Measurements from ENCODE around the gene RAC2. TPM values are rescaled to one million over a fixed set of nuclear protein-coding genes. Genes with fewer than 3 reads are reported as not detected.

Gene RAC2
- total RNA-seq, 2 donors from 2014 or later = 620 to 681 TPM

DNA sequence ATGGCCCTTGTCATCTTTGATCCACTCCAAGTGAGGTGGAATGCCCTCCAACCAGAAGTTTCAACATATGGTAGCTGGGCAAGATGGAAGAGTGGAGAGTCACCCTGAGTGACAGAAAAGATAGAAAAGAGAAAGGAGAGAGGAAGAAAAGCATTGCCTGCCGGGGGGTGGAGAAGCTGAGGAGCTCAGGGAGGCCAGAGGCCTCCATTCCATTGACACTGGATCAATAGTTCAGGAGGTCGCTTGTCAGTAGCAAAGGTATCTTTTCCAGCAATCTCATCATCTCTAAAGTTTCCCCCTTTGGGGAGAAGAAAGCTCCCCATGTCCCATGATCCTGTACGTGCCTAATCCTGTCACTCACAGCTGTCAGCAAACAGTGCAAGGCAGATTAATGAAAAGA lies 49.3 kb downstream of the RAC2 start:
- Mint-ChIP-seq H3K27ac (peak overlapping the region; percentile 67), H3K9me3 (no peaks in the 10 kb centered on the region), H3K4me1 (ENCODE audit: low read depth) (peaks cover 56% of the 10 kb centered on the region), H3K36me3 (ENCODE audit: insufficient read depth in 2 of 2) (peaks cover 0 to 14% of the 10 kb centered on the region in 2 donors), H3K27me3 (ENCODE audit: low read depth) (no peaks in the 10 kb centered on the region), H3K4me3 (peak overlapping the region in 1 of 2 donors; percentile 11)
- ATAC-seq (replicated peaks in 1 of 2) = no peak
- DNase-seq = no peak

DNA sequence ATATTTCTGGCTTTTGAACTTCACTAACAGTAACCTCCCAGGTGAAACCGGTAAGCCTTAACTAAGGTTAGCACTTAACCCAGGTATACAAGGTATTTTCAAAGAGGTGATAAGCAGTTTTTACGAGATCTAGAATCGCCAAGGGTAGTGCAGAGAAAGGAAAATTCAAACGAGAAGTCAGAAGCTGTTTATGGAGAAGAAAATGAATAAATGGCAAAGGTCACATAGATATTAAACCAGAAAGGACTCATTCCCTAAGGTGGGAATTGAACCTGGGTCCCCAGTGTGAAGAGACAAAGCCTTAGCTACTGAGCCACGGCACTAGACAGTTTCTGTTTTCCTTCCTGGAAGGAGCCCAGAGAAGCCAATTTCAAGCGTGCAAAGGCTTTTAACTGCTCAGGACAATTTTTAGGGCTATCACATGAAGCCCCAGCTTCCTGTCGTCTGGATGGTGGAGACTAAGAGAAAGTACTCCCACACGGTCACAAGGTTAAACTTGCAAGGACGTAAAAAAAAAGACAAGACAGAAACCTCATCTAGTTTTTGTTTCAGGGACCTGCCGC lies 50.4 kb downstream of the RAC2 start:
- Mint-ChIP-seq H3K9me3 (no peaks in the 10 kb centered on the region), H3K4me3 (peak overlapping the region; percentile 54 to 64), H3K4me1 (ENCODE audit: low read depth) (peaks cover 58% of the 10 kb centered on the region), H3K27me3 (ENCODE audit: low read depth) (no peaks in the 10 kb centered on the region), H3K27ac (peak overlapping the region; percentile 67), H3K36me3 (ENCODE audit: insufficient read depth in 2 of 2) (peaks cover 2 to 14% of the 10 kb centered on the region in 2 donors)
- ATAC-seq (replicated peaks in 1 of 2) (peak; percentile 12 to 17), DNase-seq (peak; percentile 20 to 25)

DNA sequence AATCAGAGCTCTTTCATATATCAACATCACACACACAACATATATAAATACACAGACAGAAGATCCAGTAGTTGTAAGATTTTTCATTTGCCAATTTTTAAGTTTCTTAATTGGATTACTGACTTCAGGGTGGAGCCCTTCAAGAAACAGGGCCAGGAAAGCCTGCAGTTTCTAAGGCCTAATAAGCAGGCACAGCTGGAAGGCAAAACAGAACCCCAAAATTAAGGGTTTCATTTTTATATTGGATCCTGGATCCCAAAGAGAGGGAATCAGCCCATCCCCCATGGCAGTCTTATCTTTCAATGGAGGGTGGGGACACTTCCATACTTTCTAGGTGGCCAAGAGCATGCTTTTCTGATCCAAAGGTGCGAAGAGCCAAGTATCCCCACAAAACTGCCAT lies 51.3 kb downstream of the RAC2 start:
- Mint-ChIP-seq H3K4me3 (no peak overlapping the region), H3K9me3 (no peaks in the 10 kb centered on the region), H3K27me3 (ENCODE audit: low read depth) (no peaks in the 10 kb centered on the region), H3K36me3 (ENCODE audit: insufficient read depth in 2 of 2) (peaks cover 2 to 12% of the 10 kb centered on the region in 2 donors), H3K4me1 (ENCODE audit: low read depth) (peaks cover 59% of the 10 kb centered on the region), H3K27ac (peak overlapping the region; percentile 50)
- ATAC-seq (replicated peaks in 1 of 2) = no peak
- DNase-seq = no peak

DNA sequence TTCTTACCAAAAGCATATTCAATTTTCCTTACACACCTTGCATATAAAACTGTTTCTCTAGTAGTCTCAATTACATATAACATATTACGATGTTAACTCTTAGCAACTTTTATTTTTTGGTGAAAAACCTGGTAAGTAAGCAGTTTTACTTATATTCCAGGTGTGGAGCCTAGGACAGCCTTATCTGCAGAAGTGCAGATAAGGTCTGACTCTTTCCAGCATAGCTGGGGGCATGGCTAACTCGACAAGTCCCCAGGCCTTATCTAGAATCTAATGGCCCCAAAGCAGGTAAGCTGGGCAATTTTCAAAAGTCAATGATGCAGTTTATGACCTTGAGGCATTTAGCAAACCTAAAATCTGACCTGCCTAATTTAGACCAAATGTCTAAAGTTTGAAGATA lies 51.9 kb downstream of the RAC2 start:
- H3K27ac Mint-ChIP-seq = no peak overlapping the region
- no peak for ATAC-seq (replicated peaks in 1 of 2)
- H3K9me3 Mint-ChIP-seq = no peaks in the 10 kb centered on the region
- H3K27me3 Mint-ChIP-seq (ENCODE audit: low read depth) = no peaks in the 10 kb centered on the region
- no peak for DNase-seq
- peaks cover 59% of the 10 kb centered on the region for H3K4me1 Mint-ChIP-seq (ENCODE audit: low read depth)
- no peak overlapping the region for H3K4me3 Mint-ChIP-seq
- peaks cover 2 to 12% of the 10 kb centered on the region in 2 donors for H3K36me3 Mint-ChIP-seq (ENCODE audit: insufficient read depth in 2 of 2)

DNA sequence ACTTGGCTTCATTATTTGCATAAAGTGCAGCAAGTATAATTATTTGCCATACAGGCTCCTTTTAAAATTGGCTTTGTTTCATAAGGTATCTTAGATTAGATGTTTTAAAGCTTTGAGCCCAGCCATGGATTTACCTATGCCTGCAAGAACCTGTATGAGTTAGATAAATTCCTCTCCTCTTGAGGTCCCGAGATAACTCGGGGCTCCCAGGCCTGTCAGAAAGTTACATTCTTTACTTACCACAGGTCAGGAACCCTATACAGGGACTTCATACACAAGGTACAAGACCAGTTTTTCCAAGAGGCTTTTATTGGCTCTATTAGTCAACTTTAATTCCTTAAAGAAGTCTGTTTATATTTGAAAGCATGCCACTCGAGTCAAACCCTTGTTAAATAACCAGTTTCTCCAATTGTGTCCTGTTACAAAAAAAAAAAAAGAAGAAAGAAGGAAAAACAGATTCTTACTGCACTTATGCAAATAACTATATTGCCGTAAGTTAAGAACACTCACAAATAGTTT lies 53.7 kb downstream of the RAC2 start:
- peaks cover 2 to 12% of the 10 kb centered on the region in 2 donors for H3K36me3 Mint-ChIP-seq (ENCODE audit: insufficient read depth in 2 of 2)
- peaks cover 61% of the 10 kb centered on the region for H3K4me1 Mint-ChIP-seq (ENCODE audit: low read depth)
- DNase-seq (no peak), ATAC-seq (replicated peaks in 1 of 2) (no peak)
- H3K9me3 Mint-ChIP-seq = no peaks in the 10 kb centered on the region
- H3K27me3 Mint-ChIP-seq (ENCODE audit: low read depth) = no peaks in the 10 kb centered on the region
- no peak overlapping the region for H3K27ac Mint-ChIP-seq
- H3K4me3 Mint-ChIP-seq = no peak overlapping the region

DNA sequence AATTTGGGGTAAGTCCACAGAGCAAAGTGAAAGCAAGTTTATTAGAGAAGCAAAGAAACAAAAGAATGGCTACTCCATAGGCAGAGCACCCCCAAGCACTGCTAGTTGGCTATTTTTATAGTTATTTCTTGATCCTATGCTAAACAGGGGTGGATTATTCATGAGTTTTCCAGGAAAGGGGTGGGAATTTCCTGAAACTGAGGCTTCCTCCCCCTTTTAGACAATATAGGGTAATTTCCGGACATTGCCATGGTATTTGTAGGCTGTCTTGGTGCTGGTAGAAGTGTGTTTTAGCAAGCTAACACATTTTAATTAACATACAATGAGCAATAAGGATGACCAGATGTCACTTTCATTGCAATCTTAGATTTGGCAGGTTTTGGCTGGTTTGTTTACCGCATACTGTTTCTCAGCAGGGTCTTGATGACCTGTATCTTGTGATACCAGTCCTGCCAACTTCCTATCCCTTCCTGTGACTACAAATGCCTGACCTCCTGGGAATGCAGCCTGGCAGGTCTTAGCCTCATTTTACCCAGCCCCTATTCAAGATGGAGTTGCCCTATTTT lies 55.1 kb downstream of the RAC2 start:
- Mint-ChIP-seq H3K27me3 (ENCODE audit: low read depth) (no peaks in the 10 kb centered on the region), H3K9me3 (no peaks in the 10 kb centered on the region), H3K36me3 (ENCODE audit: insufficient read depth in 2 of 2) (peaks cover 2 to 8% of the 10 kb centered on the region in 2 donors), H3K4me1 (ENCODE audit: low read depth) (peaks cover 51% of the 10 kb centered on the region), H3K4me3 (no peak overlapping the region), H3K27ac (peak overlapping the region; percentile 70)
- ATAC-seq (replicated peaks in 1 of 2) (no peak), DNase-seq (no peak)

DNA sequence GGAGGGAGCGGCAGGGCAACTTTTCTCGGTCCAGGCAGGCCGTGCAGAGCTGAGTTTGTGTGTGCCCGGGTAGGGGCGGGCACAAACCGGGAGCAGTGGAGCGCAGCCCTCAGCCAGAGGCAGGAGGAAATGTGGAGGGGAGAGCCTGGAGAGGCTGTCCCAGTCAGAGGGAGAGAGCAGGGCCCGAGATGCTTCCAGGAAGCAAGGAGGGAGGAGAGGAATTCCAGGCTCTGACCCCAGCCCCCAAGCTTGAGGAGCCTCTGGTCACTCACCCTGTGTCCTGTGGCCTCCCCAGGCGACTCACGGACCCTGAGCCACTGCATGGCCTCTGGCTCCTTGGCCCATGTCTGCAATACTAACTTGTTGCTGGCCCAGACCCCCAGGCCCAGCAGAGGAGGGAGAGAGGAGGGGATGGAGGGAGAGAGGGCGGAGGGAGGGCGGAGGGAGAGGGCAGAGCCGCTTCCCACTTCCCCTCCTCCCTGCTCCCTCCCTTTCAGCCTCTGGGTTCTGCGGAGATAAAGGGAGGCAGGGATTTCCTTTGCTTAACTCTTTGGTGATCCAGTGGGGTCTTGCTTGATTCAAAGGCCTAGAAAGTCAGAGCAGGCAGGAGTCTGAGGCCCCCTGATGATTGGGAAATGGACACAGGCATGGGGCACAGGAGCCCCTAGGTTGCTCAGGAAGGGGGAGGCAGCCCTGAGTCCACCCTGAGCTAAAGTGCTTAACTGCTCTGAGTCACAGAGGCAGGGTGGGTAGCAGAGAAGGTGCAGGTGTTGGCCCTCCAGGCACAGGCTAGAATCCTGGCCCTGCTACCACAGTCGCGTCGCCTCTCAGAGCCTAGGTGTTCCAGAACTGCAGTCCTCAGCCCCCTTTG lies 55.9 kb downstream of the RAC2 start, which contains the start of gene C1QTNF6:
Gene C1QTNF6, minus strand, starts transcription at position 357 of the 871 bp plus-strand sequence. Its CDS starts 34 bp downstream, at position 323.
- peaks cover 50% of the 10 kb centered on the region for H3K4me1 Mint-ChIP-seq (ENCODE audit: low read depth)
- no peak for DNase-seq

DNA sequence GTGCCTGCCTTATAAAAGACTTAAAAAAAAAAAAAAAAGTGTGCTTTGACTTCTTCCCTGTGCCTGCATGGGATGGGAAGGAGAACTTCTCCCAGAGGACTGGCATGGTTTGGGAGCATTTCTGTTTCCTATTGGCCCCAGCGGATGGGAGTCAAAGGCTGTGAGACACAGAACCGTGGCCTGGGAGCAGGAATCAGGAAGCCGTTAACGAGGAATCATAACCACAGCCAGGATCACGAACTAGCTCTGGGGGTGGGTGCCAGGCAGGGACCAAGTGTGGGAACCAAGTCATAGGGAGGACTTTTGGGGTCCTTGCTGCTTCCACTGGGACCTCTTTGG lies 56.5 kb downstream of the RAC2 start:
- H3K27ac Mint-ChIP-seq = no peak overlapping the region
- DNase-seq (no peak), ATAC-seq (replicated peaks in 1 of 2) (no peak)
- no peak overlapping the region for H3K4me3 Mint-ChIP-seq
- peaks cover 49% of the 10 kb centered on the region for H3K4me1 Mint-ChIP-seq (ENCODE audit: low read depth)
- no peaks in the 10 kb centered on the region for H3K9me3 Mint-ChIP-seq
- H3K27me3 Mint-ChIP-seq (ENCODE audit: low read depth) = no peaks in the 10 kb centered on the region
- H3K36me3 Mint-ChIP-seq (ENCODE audit: insufficient read depth in 2 of 2) = peaks cover 2 to 6% of the 10 kb centered on the region in 2 donors

More for the DNA sequence above, 55.9 kb downstream of the RAC2 start, which contains the start of gene C1QTNF6:
- Mint-ChIP-seq H3K4me3 (peak within 1 kb of the TSS in 1 of 2 donors; percentile 22), H3K27me3 (ENCODE audit: low read depth) (no peaks in the 10 kb centered on the region), H3K9me3 (no peaks in the 10 kb centered on the region), H3K36me3 (ENCODE audit: insufficient read depth in 2 of 2) (peaks cover 2 to 8% of the 10 kb centered on the region in 2 donors), H3K27ac (peak within 1 kb of the TSS; percentile 70)
- no peak for ATAC-seq (replicated peaks in 1 of 2)

DNA sequence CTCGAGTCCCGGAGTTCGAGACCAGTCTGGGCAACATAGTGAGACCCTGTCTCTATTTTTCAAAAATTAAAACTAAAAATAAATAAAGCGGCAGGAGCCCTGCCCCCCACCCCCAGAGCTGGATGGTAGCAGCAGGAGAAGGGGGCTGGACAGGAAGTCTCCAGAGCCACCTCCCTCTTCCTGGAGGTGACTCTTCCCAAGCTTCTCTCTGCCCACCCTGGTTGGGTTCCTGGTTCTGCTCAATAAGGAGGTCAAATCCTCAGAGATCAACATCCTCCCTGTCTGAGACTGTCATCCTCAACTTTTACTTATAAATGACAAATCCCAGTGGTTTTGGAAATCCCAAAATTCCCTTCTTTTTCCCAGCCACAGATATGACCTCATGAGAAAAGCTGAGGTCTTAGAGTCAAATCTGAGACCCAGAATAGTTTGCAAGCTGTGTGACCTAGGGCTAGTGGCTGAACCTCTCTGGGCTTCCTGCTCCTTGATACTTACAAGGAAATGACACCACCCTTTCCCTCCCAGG lies 57.0 kb downstream of the RAC2 start:
- no peaks in the 10 kb centered on the region for H3K9me3 Mint-ChIP-seq
- H3K27ac Mint-ChIP-seq = no peak overlapping the region
- H3K4me3 Mint-ChIP-seq = peak overlapping the region; percentile 22 to 77
- H3K4me1 Mint-ChIP-seq (ENCODE audit: low read depth) = peaks cover 46% of the 10 kb centered on the region
- H3K36me3 Mint-ChIP-seq (ENCODE audit: insufficient read depth in 2 of 2) = peaks cover 2 to 6% of the 10 kb centered on the region in 2 donors
- DNase-seq (no peak), ATAC-seq (replicated peaks in 1 of 2) (no peak)
- no peaks in the 10 kb centered on the region for H3K27me3 Mint-ChIP-seq (ENCODE audit: low read depth)

DNA sequence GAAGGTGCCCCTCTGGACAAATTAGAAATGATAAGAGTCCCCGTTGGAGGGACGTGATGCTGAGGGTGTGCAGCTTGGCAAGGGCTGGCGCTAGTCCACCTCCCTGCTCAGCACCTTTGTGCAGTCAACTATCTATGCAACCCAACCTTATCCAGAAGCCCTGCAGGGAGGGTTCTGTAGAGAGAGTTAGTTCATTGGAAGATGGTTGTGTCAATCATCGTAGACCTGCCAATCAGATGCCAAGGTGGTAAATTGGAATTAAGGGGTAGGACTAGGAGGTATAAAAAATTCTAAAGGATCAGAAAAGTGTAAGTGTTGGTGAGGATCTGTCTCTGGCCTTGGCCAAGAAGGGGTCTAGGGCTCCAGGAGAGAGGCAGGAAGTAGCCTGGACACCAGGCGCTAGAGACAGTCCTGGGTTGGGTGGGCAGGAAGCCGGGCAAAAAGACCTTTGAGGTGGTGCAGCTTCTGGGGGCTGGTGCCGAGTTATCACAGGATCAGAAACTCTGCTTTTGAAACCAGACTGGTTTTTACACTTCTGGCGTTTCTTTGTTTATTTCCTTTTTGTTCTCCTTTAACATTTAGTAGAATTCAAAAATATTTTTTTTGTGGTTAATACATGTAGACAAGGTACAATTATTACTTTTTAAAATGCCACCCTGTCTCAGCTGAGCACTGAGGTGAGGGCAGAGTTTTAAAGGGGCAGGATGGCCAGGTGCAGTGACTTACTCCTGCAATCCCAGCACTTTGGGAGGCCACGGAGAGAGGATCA lies 57.7 kb downstream of the RAC2 start:
- peak overlapping the region; percentile 77 to 80 for H3K4me3 Mint-ChIP-seq
- ATAC-seq (replicated peaks in 1 of 2) (peak; percentile 70 to 72), DNase-seq (peak; percentile 37 to 46)
- H3K9me3 Mint-ChIP-seq = no peaks in the 10 kb centered on the region
- H3K27me3 Mint-ChIP-seq (ENCODE audit: low read depth) = no peaks in the 10 kb centered on the region
- peaks cover 46% of the 10 kb centered on the region for H3K4me1 Mint-ChIP-seq (ENCODE audit: low read depth)
- peaks cover 2 to 6% of the 10 kb centered on the region in 2 donors for H3K36me3 Mint-ChIP-seq (ENCODE audit: insufficient read depth in 2 of 2)
- peak overlapping the region; percentile 87 for H3K27ac Mint-ChIP-seq

DNA sequence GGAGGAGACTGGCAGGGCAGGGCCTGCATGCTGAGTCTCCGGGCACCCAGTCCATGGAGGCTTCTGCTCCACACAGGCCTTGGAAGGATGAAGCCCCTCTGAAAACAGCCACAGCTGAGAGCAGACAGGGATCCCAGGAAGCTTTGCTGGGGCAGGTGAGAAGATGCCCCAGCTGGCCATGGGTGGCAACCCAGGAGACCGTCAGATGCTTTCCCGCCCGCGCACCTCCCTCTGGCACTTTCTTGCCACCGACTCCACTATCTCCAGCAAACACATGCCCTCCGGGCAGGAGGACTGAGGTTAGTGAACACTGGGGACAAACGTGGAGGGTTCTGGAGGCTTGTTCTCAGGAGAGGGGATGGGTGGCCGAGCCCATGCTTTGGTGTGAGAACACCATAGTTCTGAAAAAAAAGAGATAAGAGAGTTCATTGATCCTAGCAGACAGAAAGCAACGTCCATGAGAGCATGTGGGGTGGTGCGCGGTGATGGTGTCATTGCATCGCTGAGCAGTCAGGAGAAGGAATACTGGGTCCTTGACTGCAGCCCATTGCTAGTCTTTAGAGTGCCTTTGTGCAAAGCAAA lies 58.3 kb downstream of the RAC2 start:
- H3K9me3 Mint-ChIP-seq = no peaks in the 10 kb centered on the region
- H3K27ac Mint-ChIP-seq = no peak overlapping the region
- peaks cover 2 to 3% of the 10 kb centered on the region in 2 donors for H3K36me3 Mint-ChIP-seq (ENCODE audit: insufficient read depth in 2 of 2)
- H3K27me3 Mint-ChIP-seq (ENCODE audit: low read depth) = no peaks in the 10 kb centered on the region
- DNase-seq (no peak), ATAC-seq (replicated peaks in 1 of 2) (no peak)
- H3K4me1 Mint-ChIP-seq (ENCODE audit: low read depth) = peaks cover 46% of the 10 kb centered on the region
- H3K4me3 Mint-ChIP-seq = peak overlapping the region; percentile 77 to 80
